HepG2 (cell line): ENCODE results near the gene CD9.

Source experiments
- POLR2AphosphoS2 ChIP-seq: IDR thresholded peaks from 2 replicates; pipeline ENCODE4 v1.6.1; 2011; ENCODE audit warnings: low read depth, low read length, improper control_type of control experiment
- TRIM24 ChIP-seq: sonication (generic); formaldehyde crosslinking; IDR thresholded peaks from 2 replicates; pipeline ENCODE4 v1.8.0; 2022; ENCODE audit warnings: mild to moderate bottlenecking, missing genetic modification reagents
- ZEB1 ChIP-seq: IDR thresholded peaks from 2 replicates; pipeline ENCODE4 v1.6.1; 2012; ENCODE audit warnings: mild to moderate bottlenecking, low read depth, inconsistent platforms; ENCODE audit not compliant: insufficient replicate concordance
- TF ChIP-seq, protein P1 (sequence below): sonication (generic); formaldehyde crosslinking; IDR thresholded peaks from 2 replicates; pipeline ENCODE4 v1.5.0; 2020; ENCODE audit warnings: mild to moderate bottlenecking, missing genetic modification reagents, moderate library complexity
- TF ChIP-seq, protein P2 (sequence below): sonication (generic); formaldehyde crosslinking; IDR thresholded peaks from 2 replicates; pipeline ENCODE4 v1.8.0; 2022; ENCODE audit warnings: mild to moderate bottlenecking, missing genetic modification reagents, moderate library complexity

DNA sequence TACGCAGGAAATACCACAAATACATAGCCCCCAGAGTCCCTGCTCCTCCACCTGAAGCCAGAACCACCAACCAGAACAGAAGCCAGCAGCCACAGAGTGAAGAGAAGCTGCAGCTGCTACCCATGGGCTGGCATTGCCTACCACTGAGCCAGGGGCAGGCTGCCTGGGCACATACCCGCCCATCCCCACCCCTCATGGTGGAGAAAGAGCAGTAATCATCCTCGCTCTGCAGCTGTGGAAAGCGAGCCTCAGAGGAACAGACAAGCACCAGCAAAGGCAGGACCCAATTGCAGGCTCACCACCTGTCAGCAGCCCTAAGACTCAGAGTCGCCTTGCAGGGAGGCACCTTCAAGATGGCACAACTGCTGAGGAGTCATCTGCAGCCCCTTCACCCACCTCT is 11.2 kb upstream of the CD9 start:
- TF ChIP-seq POLR2AphosphoS2 (no peak), TRIM24 (CRISPR knock-in tag) (no peak), ZEB1 (no peak)
- TF ChIP-seq, protein P1, sequence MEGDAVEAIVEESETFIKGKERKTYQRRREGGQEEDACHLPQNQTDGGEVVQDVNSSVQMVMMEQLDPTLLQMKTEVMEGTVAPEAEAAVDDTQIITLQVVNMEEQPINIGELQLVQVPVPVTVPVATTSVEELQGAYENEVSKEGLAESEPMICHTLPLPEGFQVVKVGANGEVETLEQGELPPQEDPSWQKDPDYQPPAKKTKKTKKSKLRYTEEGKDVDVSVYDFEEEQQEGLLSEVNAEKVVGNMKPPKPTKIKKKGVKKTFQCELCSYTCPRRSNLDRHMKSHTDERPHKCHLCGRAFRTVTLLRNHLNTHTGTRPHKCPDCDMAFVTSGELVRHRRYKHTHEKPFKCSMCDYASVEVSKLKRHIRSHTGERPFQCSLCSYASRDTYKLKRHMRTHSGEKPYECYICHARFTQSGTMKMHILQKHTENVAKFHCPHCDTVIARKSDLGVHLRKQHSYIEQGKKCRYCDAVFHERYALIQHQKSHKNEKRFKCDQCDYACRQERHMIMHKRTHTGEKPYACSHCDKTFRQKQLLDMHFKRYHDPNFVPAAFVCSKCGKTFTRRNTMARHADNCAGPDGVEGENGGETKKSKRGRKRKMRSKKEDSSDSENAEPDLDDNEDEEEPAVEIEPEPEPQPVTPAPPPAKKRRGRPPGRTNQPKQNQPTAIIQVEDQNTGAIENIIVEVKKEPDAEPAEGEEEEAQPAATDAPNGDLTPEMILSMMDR (CRISPR knock-in tag) = no peak
- TF ChIP-seq, protein P2, sequence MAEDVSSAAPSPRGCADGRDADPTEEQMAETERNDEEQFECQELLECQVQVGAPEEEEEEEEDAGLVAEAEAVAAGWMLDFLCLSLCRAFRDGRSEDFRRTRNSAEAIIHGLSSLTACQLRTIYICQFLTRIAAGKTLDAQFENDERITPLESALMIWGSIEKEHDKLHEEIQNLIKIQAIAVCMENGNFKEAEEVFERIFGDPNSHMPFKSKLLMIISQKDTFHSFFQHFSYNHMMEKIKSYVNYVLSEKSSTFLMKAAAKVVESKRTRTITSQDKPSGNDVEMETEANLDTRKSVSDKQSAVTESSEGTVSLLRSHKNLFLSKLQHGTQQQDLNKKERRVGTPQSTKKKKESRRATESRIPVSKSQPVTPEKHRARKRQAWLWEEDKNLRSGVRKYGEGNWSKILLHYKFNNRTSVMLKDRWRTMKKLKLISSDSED (CRISPR knock-in tag) = no peak
